Immature natural killer cell (primary cell): ENCODE data around the gene ODAPH. TPM values are rescaled to one million over a fixed set of nuclear protein-coding genes. Genes with fewer than 3 reads are reported as not detected.

Source experiments
- DNase-seq, 3 donors: peaks; one replicate each; pipeline ENCODE4 v3.0.0; 2022; ENCODE audit warnings: mixed read lengths in 1 of 3
- H3K27ac Mint-ChIP-seq, 6 donors: one replicate each; pipeline ENCODE4 v1.8.0; 2020; ENCODE audit warnings: mixed read lengths in 6 of 6, mild to moderate bottlenecking in 5 of 6, inconsistent platforms in 4 of 6, moderate library complexity in 3 of 6
- H3K27me3 Mint-ChIP-seq, 3 donors: one replicate each; pipeline ENCODE4 v1.8.0; 2020 to 2021; ENCODE audit warnings: low read depth in 3 of 3, mild to moderate bottlenecking in 3 of 3, mixed read lengths in 3 of 3, moderate library complexity in 3 of 3, inconsistent platforms in 1 of 3
- H3K36me3 Mint-ChIP-seq, 3 donors: one replicate each; pipeline ENCODE4 v1.8.0; 2020; ENCODE audit warnings: mixed read lengths in 3 of 3, inconsistent platforms in 2 of 3, mild to moderate bottlenecking in 2 of 3
- H3K4me1 Mint-ChIP-seq, 2 donors: one replicate each; pipeline ENCODE4 v1.8.0; 2020; ENCODE audit warnings: inconsistent platforms in 2 of 2, mild to moderate bottlenecking in 2 of 2, mixed read lengths in 2 of 2, moderate library complexity in 1 of 2
- H3K4me3 Mint-ChIP-seq, 5 donors: one replicate each; pipeline ENCODE4 v1.8.0; 2020; ENCODE audit warnings: mild to moderate bottlenecking in 5 of 5, mixed read lengths in 5 of 5, inconsistent platforms in 3 of 5, moderate library complexity in 3 of 5
- H3K9me3 Mint-ChIP-seq, 6 donors: one replicate each; pipeline ENCODE4 v1.8.0; 2020; ENCODE audit warnings: mild to moderate bottlenecking in 6 of 6, mixed read lengths in 6 of 6, inconsistent platforms in 4 of 6, moderate library complexity in 3 of 6
- polyA plus RNA-seq, 3 donors: library from polyadenylated mRNA; unstranded; fragments of 300-500 nt; fragmentation: Illumina TruSeq; gene quantifications; one replicate each; pipeline ENCODE4 v1.2.3, GENCODE V29; 2021

Gene ODAPH
- polyA plus RNA-seq, 3 donors from 2014 or later = not detected

DNA sequence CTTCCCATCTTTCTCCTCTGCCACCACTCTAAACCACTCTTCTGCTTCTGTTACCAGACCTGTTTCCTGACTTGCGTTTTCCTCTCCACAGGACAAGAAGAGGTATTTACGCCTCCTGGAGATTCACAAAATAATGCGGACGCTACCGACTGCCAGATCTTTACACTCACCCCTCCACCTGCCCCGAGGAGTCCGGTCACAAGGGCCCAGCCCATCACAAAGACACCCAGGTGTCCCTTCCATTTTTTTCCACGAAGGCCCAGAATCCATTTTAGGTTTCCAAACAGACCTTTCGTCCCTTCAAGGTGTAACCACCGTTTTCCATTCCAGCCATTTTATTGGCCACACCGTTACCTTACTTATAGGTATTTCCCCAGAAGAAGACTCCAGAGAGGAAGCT is 8.2 kb downstream of the ODAPH start:
- no peak overlapping the region for H3K27ac Mint-ChIP-seq
- peaks cover 0 to 4% (median 0%) of the 10 kb centered on the region in 3 donors for H3K27me3 Mint-ChIP-seq
- H3K4me1 Mint-ChIP-seq = peaks cover 7 to 14% of the 10 kb centered on the region in 2 donors
- H3K4me3 Mint-ChIP-seq = no peak overlapping the region
- DNase-seq = no peak
- no peaks in the 10 kb centered on the region for H3K36me3 Mint-ChIP-seq
- no peaks in the 10 kb centered on the region for H3K9me3 Mint-ChIP-seq

DNA sequence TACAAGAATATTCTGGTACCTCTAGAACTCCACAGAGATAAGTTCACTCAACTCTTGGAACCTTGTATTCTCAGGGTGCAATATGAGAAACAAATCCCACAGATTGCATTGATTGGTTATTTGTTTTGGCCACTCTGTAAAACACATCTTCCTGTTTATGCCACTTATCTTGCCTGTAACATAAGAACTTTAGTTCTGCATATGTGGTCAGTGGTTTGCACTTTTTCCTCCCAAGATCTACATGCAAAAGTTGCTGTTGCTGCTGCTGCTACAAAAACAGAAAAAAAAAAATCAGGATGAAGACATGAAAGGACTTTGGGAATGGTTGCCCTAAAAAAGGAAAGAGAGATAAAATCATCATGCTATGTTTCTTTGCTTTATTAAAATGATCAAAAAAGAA is 9.6 kb downstream of the ODAPH start:
- Mint-ChIP-seq H3K27me3 (no peaks in the 10 kb centered on the region), H3K36me3 (no peaks in the 10 kb centered on the region), H3K27ac (peak overlapping the region in 5 of 6 donors; percentile 2 to 74 (median 39)), H3K9me3 (no peaks in the 10 kb centered on the region), H3K4me1 (peaks cover 7 to 14% of the 10 kb centered on the region in 2 donors), H3K4me3 (peak overlapping the region in 3 of 5 donors; percentile 28 to 46 (median 39))
- no peak for DNase-seq

DNA sequence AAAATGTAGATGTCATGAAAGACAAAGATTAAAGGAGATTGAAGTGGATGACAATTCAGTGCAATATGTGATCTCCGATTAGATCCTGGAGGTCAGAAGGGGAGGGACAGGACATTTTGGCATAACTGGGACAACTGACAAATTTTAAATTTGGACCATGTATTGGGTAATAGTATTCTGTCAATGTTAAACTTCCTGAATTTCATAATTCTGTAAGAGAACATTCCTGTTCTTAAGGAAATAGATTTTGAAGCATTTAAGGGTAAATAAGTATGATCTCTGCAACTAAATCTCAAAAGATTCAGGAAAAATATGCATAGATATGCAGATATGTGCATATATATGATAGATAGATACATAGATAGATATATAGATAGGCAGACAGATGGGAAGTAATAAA is 11.0 kb downstream of the ODAPH start:
- DNase-seq = no peak
- Mint-ChIP-seq H3K27ac (no peak overlapping the region), H3K36me3 (no peaks in the 10 kb centered on the region), H3K9me3 (no peaks in the 10 kb centered on the region), H3K4me3 (no peak overlapping the region), H3K27me3 (peaks cover 0 to 3% (median 2%) of the 10 kb centered on the region in 3 donors), H3K4me1 (peaks cover 7 to 14% of the 10 kb centered on the region in 2 donors)

DNA sequence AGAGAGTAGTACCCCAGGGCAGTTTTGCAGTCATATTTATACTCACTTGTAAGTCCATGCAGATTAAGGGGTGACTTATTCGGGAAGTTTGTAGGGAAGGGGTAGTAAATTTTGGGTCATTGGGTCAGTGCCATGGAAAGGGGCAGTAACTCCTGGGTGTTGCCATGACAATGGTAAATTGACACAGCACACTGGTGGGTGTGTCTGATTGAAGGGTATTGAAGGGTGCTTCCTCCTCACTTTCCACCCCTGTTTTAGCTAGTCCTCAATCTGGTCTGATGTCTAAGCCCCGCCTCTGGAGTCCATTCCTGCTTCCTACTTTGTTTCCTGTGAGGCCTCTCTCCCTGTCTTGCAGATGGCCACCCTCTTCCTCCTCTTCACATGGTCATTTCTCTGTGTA is 11.9 kb downstream of the ODAPH start:
- H3K4me3 Mint-ChIP-seq = no peak overlapping the region
- no peak for DNase-seq

DNA sequence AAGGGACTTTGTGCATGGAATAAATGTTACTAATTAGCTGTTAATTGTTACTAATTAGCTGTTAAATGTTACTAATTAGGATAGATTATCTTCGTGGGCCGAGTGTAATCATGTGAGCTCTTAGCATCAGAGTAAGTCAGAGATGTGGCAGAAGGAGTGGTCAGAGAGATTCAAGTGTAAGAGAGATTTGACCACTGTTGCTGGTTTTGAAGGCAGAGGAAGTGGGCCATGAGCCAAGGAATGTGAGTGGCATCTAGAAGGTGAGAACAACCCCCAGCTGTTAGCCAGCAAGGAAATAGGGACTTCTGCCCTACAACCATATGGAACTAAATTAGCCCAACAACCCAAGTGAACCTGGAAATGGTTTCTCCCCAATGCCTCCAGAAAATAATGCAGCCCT is 28.2 kb downstream of the ODAPH start:
- H3K4me3 Mint-ChIP-seq = no peak overlapping the region
- peaks cover 0 to 9% (median 2%) of the 10 kb centered on the region in 3 donors for H3K27me3 Mint-ChIP-seq
- no peaks in the 10 kb centered on the region for H3K4me1 Mint-ChIP-seq
- DNase-seq = no peak
- H3K36me3 Mint-ChIP-seq = no peaks in the 10 kb centered on the region
- H3K9me3 Mint-ChIP-seq = peaks cover 0 to 2% (median 0%) of the 10 kb centered on the region in 6 donors
- H3K27ac Mint-ChIP-seq = no peak overlapping the region

More for the DNA sequence above, 11.9 kb downstream of the ODAPH start:
- Mint-ChIP-seq H3K27me3 (peaks cover 2 to 4% (median 3%) of the 10 kb centered on the region in 3 donors), H3K9me3 (no peaks in the 10 kb centered on the region), H3K27ac (peak overlapping the region in 1 of 6 donors; percentile 16), H3K36me3 (no peaks in the 10 kb centered on the region), H3K4me1 (peaks cover 7 to 14% of the 10 kb centered on the region in 2 donors)

DNA sequence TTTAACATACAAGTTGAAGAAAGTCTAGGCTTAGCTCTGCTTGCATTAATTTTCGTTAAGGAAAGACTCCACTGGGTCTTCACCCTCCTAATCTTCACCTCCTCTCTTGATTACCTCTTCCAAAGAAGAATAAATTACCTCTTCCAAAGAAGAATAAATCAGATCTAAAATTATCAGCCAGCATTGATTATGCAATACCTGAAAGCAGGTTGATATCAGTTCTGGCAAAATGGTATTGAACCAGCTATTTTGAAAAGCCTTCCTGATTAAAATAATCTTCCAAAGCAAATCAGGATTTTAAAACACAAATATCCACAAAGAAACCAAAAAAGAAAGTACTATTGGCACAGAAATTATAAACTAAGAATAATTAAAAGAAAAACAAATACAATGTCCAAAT is 37.5 kb downstream of the ODAPH start:
- Mint-ChIP-seq H3K9me3 (no peaks in the 10 kb centered on the region), H3K27ac (peak overlapping the region in 1 of 6 donors; percentile 62), H3K4me1 (peaks cover 4 to 10% of the 10 kb centered on the region in 2 donors), H3K27me3 (peaks cover 1 to 3% (median 2%) of the 10 kb centered on the region in 3 donors), H3K36me3 (no peaks in the 10 kb centered on the region), H3K4me3 (no peak overlapping the region)
- no peak for DNase-seq

DNA sequence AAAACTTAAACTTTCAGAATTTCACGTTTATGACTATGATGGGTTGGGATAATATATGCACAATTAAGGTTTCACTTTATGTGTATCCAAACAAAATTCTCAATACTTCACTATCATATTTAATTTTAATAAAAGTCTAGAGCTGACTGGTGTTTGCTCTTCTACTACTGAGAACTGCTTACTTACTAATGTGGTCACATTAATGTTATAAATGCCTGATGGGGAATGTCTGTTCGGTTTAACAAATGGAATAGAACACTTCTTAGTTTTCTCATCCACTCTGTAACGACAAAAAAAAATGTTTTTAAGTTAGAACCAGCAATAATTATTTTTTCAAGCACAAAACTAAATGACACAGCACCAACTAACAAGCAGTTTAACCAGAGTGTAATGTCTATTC is 40.2 kb downstream of the ODAPH start:
- no peaks in the 10 kb centered on the region for H3K9me3 Mint-ChIP-seq
- H3K4me3 Mint-ChIP-seq = no peak overlapping the region
- peaks cover 0 to 2% (median 0%) of the 10 kb centered on the region in 3 donors for H3K27me3 Mint-ChIP-seq
- no peak overlapping the region for H3K27ac Mint-ChIP-seq
- peaks cover 4 to 16% of the 10 kb centered on the region in 2 donors for H3K4me1 Mint-ChIP-seq
- DNase-seq = no peak
- H3K36me3 Mint-ChIP-seq = no peaks in the 10 kb centered on the region

DNA sequence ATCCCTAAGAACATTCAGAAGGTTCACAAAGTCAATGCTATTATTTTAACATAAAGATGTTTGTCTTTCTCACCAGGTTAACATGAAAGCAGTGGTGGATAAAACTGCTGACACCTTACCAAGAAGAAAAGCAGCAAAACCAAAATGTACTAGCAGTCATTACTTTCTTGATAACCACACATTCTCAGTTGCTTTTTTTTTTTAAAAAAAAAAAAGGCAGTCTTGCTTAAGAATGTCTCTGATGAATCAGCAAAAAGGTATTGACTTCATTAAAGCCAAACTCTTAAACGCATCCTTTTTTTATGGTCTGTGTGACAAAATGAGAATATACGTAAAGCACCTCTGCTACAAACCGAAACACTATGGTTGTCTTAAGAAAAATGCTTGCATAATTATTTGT is 42.5 kb downstream of the ODAPH start:
- H3K4me1 Mint-ChIP-seq = peaks cover 4 to 16% of the 10 kb centered on the region in 2 donors
- H3K4me3 Mint-ChIP-seq = peak overlapping the region in 2 of 5 donors; percentile 48 to 52
- no peaks in the 10 kb centered on the region for H3K9me3 Mint-ChIP-seq

DNA sequence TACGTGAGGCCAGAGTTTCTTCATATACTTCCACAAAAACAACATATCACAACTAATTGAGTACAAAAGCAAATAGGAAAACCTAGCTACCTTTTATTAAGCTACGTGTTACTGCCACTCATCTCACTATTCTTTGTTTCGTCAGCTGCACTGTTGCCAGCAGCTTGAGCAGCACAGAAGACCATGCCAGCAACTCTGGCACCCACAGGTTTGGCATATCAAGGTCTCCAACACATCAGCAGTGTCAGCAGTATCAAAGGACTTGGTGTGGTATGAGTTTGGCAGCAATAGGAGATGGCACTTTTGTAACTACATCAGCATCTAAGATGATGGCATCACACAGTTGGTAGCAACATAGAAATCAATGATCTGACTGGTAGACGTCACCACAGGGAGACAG is 43.8 kb downstream of the ODAPH start:
- DNase-seq = no peak
- H3K4me1 Mint-ChIP-seq = peaks cover 4 to 16% of the 10 kb centered on the region in 2 donors
- no peaks in the 10 kb centered on the region for H3K27me3 Mint-ChIP-seq
- no peak overlapping the region for H3K4me3 Mint-ChIP-seq
- no peaks in the 10 kb centered on the region for H3K9me3 Mint-ChIP-seq
- H3K36me3 Mint-ChIP-seq = no peaks in the 10 kb centered on the region
- no peak overlapping the region for H3K27ac Mint-ChIP-seq

More for the DNA sequence above, 42.5 kb downstream of the ODAPH start:
- no peaks in the 10 kb centered on the region for H3K36me3 Mint-ChIP-seq
- no peaks in the 10 kb centered on the region for H3K27me3 Mint-ChIP-seq
- DNase-seq = peak; percentile 4 to 39 (median 31)
- H3K27ac Mint-ChIP-seq = peak overlapping the region in 2 of 6 donors; percentile 22

DNA sequence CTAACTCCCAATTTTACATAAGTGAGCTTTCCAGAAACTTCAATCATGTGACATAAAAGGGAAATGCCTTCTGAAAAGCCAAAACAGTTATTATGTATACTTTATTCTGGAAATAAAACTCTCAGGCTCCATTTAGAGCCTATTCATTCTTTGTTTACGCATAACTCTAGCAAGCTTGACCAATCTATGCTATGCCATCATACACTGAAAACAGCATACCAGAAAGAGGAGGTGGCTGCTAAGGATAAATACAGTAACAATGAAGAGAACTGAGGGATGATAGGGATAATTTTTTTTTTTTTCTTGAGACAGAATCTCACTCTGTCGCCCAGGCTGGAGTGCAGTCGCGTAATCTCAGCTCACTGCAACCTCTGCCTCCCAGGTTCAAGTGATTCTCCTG is 50.1 kb downstream of the ODAPH start:
- Mint-ChIP-seq H3K4me3 (no peak overlapping the region), H3K4me1 (no peaks in the 10 kb centered on the region), H3K27ac (no peak overlapping the region), H3K9me3 (no peaks in the 10 kb centered on the region), H3K36me3 (no peaks in the 10 kb centered on the region), H3K27me3 (no peaks in the 10 kb centered on the region)
- DNase-seq = no peak

DNA sequence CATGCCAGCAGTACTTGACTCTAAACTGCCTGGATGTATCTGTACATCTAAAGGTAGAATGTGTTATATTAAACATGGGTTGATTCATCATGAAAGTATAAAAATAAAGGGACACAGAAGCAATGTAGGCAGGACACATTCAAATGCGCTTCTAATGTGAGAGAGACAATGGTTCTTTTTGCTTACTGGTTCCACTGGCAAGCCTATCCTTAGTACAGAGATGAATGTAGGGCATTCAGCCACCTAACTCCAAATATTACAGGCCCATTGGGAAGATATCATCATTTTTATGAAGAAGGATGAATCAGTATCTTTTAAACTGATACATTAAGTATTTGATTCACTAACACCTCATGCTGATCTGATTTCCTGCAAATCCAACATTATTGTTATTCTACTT is 56.4 kb downstream of the ODAPH start:
- Mint-ChIP-seq H3K27ac (no peak overlapping the region), H3K4me3 (no peak overlapping the region), H3K4me1 (no peaks in the 10 kb centered on the region), H3K36me3 (no peaks in the 10 kb centered on the region), H3K9me3 (no peaks in the 10 kb centered on the region), H3K27me3 (no peaks in the 10 kb centered on the region)
- no peak for DNase-seq

Other genes starting within 250 kb of the ODAPH start
- gene RCHY1, start 41.7 kb upstream of the ODAPH start, polyA plus RNA-seq = 10 to 100 TPM; 31.8 to 39.0 (median 34.5) TPM
- 10 to 100 TPM in 1 of 3 donors, 1 to 10 TPM in 2; 4.8 to 10.3 (median 7.5) TPM for gene THAP6, start 41.6 kb upstream of the ODAPH start, polyA plus RNA-seq
- gene CDKL2, start 74.5 kb downstream of the ODAPH start, polyA plus RNA-seq = under 1 TPM in 1 of 3 donors, not detected in 2; 0.08 TPM
- gene G3BP2, start 117.3 kb downstream of the ODAPH start, polyA plus RNA-seq = 100 to 1,000 TPM in 1 of 3 donors, 10 to 100 TPM in 2; 85.3 to 121 (median 99.6) TPM
- 10 to 100 TPM; 29.0 to 46.4 (median 36.8) TPM for gene USO1, start 168.5 kb downstream of the ODAPH start, polyA plus RNA-seq